Subcutaneous abdominal adipose tissue (tissue), 5 donors: Measurements from ENCODE around the gene RAD51C.
A peak's percentile ranks its signal among the peaks of the same experiment; 100 is the strongest.
"Not testable (repeated sequence)": the region's sequence is repeated elsewhere in the genome, so short reads cannot be mapped to it uniquely, and the experiment has no call there.

ENCODE experiments used
- H3K27ac ChIP-seq: one replicate; pipeline ENCODE4 v1.7.0; 2013; ENCODE audit warnings: low read depth, mild to moderate bottlenecking, inconsistent platforms, low read length, moderate library complexity
- H3K27me3 ChIP-seq, 5 donors: one replicate each; pipeline ENCODE4 v1.7.0; 2013; ENCODE audit warnings: low read length in 5 of 5, inconsistent platforms in 1 of 5; ENCODE audit not compliant: control insufficient read depth in 5 of 5, insufficient read depth in 4 of 5
- H3K36me3 ChIP-seq, 5 donors: one replicate each; pipeline ENCODE4 v1.7.0; 2013; ENCODE audit warnings: low read length in 5 of 5; ENCODE audit not compliant: control insufficient read depth in 5 of 5, insufficient read depth in 5 of 5
- H3K4me1 ChIP-seq, 5 donors: one replicate each; pipeline ENCODE4 v1.7.0; 2013; ENCODE audit warnings: low read length in 5 of 5, mild to moderate bottlenecking in 3 of 5, moderate library complexity in 1 of 5; ENCODE audit not compliant: control insufficient read depth in 5 of 5, insufficient read depth in 5 of 5
- H3K4me3 ChIP-seq, 5 donors: one replicate each; pipeline ENCODE4 v1.7.0; 2013; ENCODE audit warnings: low read length in 5 of 5, low read depth in 1 of 5
- H3K9ac ChIP-seq, 5 donors: one replicate each; pipeline ENCODE4 v1.7.0; 2013; ENCODE audit warnings: low read length in 5 of 5, mild to moderate bottlenecking in 4 of 5, moderate library complexity in 3 of 5
- H3K9me3 ChIP-seq, 5 donors: one replicate each; pipeline ENCODE4 v1.7.0; 2013; ENCODE audit warnings: low read length in 5 of 5; ENCODE audit not compliant: control insufficient read depth in 5 of 5
- donor health status: healthy.
- donor health status: healthy.
- donor health status: healthy.
- donor health status: healthy.
- donor health status: healthy.

Gene RAD51C

DNA sequence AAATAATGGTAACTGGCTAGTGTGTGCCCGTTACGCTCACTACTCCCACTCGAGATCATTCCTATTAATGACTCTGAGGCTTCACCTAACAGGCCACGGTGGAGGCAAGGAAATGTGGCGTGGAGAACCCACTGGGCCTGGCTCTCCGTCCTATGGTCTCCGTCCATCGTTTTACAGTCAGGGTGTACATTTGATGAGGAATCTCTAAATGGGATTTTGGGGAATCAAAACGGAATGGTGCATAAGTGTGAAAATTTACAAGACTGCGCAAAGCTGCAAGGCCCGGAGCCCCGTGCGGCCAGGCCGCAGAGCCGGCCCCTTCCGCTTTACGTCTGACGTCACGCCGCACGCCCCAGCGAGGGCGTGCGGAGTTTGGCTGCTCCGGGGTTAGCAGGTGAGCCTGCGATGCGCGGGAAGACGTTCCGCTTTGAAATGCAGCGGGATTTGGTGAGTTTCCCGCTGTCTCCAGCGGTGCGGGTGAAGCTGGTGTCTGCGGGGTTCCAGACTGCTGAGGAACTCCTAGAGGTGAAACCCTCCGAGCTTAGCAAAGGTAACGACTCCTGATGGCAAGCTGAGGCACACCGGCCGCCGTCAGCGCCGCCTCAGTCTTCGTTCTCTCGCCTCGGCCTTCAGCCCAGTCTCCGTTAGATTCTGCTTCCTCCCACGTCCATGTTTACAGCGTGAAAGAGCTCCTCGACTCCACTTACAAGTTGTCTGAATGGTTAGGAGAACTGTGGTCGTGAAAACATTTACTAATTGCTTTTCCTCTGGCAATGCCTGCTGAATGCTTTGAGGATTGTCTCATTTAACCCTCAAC, at the start of gene RAD51C:
TSS of gene RAD51C (plus strand) at position 364 of the 817 bp plus-strand sequence. CDS start at position 406, 42 bp downstream.
- H3K4me3 ChIP-seq = peak within 1 kb of the TSS; percentile 75 to 96 (median 87)
- H3K36me3 ChIP-seq = peaks cover 0 to 11% (median 0%) of the 10 kb centered on the region in 5 donors
- no peaks in the 10 kb centered on the region for H3K9me3 ChIP-seq
- no peaks in the 10 kb centered on the region for H3K27me3 ChIP-seq
- peaks cover 2 to 20% (median 18%) of the 10 kb centered on the region in 5 donors for H3K4me1 ChIP-seq
- H3K9ac ChIP-seq = peak within 1 kb of the TSS; percentile 69 to 98 (median 88)
- peak within 1 kb of the TSS; percentile 76 for H3K27ac ChIP-seq

DNA sequence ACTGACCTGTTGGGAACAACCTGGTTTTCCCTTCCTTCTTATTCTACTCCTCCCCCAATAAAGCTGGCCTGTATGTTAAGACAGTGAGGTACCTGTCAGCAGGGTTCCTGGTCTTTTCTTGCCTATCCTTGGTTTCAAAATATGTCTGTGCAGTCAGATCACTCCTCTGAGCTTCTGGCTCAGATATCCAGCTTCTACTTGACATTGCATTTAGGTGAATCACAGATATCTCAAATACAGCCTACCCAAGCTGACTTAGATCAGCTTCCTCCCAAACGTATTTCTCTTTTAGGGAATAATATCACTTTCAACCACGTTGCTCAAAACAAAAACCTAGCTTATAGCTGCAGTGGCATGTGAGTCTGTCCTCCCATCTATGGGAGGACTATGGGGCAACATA, 49.3 kb upstream of the RAD51C start:
- H3K36me3 ChIP-seq = no peaks in the 10 kb centered on the region
- no peak overlapping the region for H3K9ac ChIP-seq
- H3K27me3 ChIP-seq = no peaks in the 10 kb centered on the region
- H3K27ac ChIP-seq = no peak overlapping the region
- H3K9me3 ChIP-seq = no peaks in the 10 kb centered on the region
- H3K4me1 ChIP-seq = peaks cover 0 to 2% (median 0%) of the 10 kb centered on the region in 5 donors
- H3K4me3 ChIP-seq = no peak overlapping the region

- Histone ChIP-seq H3K4me3 (no peak overlapping the region), H3K27ac (no peak overlapping the region), H3K9me3 (no peaks in the 10 kb centered on the region), H3K9ac (no peak overlapping the region), H3K27me3 (no peaks in the 10 kb centered on the region), H3K4me1 (no peaks in the 10 kb centered on the region), H3K36me3 (no peaks in the 10 kb centered on the region)
These were observed 44.2 kb upstream of the RAD51C start for GRCh38 chr17:58648236-58648635.

GRCh38 chr17:58657962-58658803, 34.2 kb upstream of the RAD51C start:
- H3K27ac ChIP-seq = peak overlapping the region; percentile 85
- not testable (repeated sequence) for H3K36me3 ChIP-seq, H3K9ac ChIP-seq

DNA sequence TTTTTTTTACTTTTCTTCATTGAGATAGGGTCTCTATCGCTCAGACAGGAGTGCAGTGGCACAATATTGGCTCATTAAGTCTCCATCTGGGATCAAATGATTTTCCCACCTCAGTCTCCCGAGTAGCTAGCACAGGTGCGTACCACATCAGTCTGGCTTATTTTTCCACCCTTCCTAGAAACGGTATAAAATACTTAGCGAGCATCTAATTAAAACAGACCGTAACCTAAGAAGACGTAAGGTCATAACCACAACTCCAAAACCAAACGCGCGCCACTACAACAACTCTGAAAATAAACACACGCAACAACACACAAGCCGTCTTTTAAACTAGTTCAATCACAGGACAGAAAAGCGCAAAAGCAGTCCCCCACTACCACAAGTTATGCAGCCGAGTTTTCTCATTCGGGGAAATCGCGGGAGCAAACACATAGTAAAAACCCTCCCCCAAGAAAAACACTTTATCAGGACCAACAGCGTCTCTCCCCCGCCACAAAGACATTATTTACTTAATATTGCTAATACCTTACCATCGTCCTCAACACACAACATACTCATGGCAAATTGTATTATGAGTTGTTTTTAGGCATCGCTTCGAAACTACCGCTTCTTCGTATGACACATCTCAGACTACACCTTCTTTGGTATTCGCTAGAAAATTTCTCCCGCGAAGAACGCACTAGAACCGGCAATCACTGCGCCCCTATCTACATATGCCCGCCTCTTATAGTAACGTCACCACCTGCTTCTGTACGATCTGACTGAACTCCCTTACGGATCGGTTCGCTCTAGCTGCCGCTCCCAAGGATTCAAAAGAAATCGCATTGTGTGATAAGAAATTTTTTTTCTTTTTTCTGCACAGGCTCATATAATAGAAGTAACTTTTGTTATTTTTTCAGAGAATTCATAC, 33.3 kb upstream of the RAD51C start:
- H3K4me3 ChIP-seq = peak overlapping the region; percentile 30 to 70 (median 62)
- H3K9ac ChIP-seq = peak overlapping the region; percentile 57 to 93 (median 83)
- H3K36me3 ChIP-seq = no peaks in the 10 kb centered on the region
- no peaks in the 10 kb centered on the region for H3K9me3 ChIP-seq
- H3K27ac ChIP-seq = peak overlapping the region; percentile 85
- no peaks in the 10 kb centered on the region for H3K27me3 ChIP-seq
- peaks cover 0 to 3% (median 0%) of the 10 kb centered on the region in 5 donors for H3K4me1 ChIP-seq

More at GRCh38 chr17:58657962-58658803, 34.2 kb upstream of the RAD51C start:
- not testable (repeated sequence) for H3K4me1 ChIP-seq, H3K27me3 ChIP-seq, H3K9me3 ChIP-seq
- H3K4me3 ChIP-seq = peak overlapping the region in 2 of 5 donors; percentile 38 to 70

DNA sequence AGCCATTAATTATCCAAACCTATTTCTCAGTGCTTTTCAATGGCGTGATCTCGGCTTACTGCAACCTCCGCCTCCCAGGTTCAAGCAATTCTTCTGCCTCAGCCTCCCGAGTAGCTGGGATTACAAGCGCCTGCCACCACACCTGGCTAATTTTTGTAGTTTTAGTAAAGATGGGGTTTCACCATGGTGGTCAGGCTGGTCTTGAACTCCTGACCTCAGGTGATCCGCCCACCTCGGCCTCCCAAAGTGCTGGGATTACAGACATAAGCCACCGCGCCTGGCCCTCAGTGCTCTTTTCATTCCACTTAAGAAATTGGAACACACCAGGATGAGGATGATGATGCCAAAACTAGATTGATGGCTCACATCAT, 32.7 kb upstream of the RAD51C start:
- not testable (repeated sequence) for H3K4me1 ChIP-seq, H3K27ac ChIP-seq, H3K27me3 ChIP-seq, H3K36me3 ChIP-seq, H3K9me3 ChIP-seq
- H3K4me3 ChIP-seq = peak overlapping the region; percentile 30 to 70 (median 62)
- peak overlapping the region in 4 of 5 donors; percentile 70 to 93 (median 84) for H3K9ac ChIP-seq

GRCh38 chr17:58660621-58661020, 31.8 kb upstream of the RAD51C start:
- no peaks in the 10 kb centered on the region for H3K36me3 ChIP-seq
- no peak overlapping the region for H3K4me3 ChIP-seq
- no peaks in the 10 kb centered on the region for H3K27me3 ChIP-seq
- H3K4me1 ChIP-seq = peaks cover 0 to 3% (median 0%) of the 10 kb centered on the region in 5 donors
- H3K9ac ChIP-seq = no peak overlapping the region
- no peaks in the 10 kb centered on the region for H3K9me3 ChIP-seq
- H3K27ac ChIP-seq = no peak overlapping the region

DNA sequence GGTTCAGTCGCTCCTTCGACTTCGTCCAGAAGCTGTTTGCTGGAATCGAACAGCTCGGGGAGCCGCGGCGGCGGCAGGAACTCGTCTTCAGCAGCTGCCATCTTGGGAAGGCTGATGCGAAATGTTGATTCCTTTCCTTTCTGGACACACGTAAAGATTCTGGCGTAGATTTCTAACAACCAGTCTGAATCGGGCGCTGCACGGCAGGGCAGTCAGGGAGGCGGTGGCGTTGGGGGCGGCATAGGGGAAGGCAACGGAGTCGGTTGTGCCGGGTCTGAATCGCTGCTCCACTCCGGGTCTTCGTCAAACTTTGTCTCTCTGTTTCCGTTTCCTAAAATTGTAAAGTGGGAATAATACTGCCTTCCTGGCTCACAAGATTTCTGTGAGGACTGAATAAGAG, 30.9 kb upstream of the RAD51C start:
- Histone ChIP-seq H3K4me1 (peaks cover 0 to 5% (median 0%) of the 10 kb centered on the region in 5 donors), H3K27me3 (no peaks in the 10 kb centered on the region), H3K4me3 (no peak overlapping the region), H3K36me3 (no peaks in the 10 kb centered on the region), H3K27ac (no peak overlapping the region), H3K9me3 (no peaks in the 10 kb centered on the region), H3K9ac (no peak overlapping the region)

- no peaks in the 10 kb centered on the region for H3K27me3 ChIP-seq
- no peaks in the 10 kb centered on the region for H3K9me3 ChIP-seq
- no peak overlapping the region for H3K27ac ChIP-seq
- no peak overlapping the region for H3K9ac ChIP-seq
- no peak overlapping the region for H3K4me3 ChIP-seq
- peaks cover 0 to 4% (median 0%) of the 10 kb centered on the region in 5 donors for H3K4me1 ChIP-seq
- no peaks in the 10 kb centered on the region for H3K36me3 ChIP-seq
These were observed 28.1 kb upstream of the RAD51C start for GRCh38 chr17:58664302-58664701.
